ACHN (cell line): ENCODE data around the gene PROSER3.
"Not testable (repeated sequence)": the region's sequence is repeated elsewhere in the genome, so short reads cannot be mapped to it uniquely, and the experiment has no call there.

Experiments
- DNase-seq: peaks from one replicate; pipeline ENCODE4 v3.0.0-alpha.2; 2015
- in situ Hi-C: cut with HindIII; loops from 2 replicates; pipeline ENCODE4 v1.10.0; 2017; ENCODE audit warnings: low sequenced_read_pairs, low pct_ligation_motif_present, low pct_unique_long_range_greater_than_20kb

Gene PROSER3

DNA sequence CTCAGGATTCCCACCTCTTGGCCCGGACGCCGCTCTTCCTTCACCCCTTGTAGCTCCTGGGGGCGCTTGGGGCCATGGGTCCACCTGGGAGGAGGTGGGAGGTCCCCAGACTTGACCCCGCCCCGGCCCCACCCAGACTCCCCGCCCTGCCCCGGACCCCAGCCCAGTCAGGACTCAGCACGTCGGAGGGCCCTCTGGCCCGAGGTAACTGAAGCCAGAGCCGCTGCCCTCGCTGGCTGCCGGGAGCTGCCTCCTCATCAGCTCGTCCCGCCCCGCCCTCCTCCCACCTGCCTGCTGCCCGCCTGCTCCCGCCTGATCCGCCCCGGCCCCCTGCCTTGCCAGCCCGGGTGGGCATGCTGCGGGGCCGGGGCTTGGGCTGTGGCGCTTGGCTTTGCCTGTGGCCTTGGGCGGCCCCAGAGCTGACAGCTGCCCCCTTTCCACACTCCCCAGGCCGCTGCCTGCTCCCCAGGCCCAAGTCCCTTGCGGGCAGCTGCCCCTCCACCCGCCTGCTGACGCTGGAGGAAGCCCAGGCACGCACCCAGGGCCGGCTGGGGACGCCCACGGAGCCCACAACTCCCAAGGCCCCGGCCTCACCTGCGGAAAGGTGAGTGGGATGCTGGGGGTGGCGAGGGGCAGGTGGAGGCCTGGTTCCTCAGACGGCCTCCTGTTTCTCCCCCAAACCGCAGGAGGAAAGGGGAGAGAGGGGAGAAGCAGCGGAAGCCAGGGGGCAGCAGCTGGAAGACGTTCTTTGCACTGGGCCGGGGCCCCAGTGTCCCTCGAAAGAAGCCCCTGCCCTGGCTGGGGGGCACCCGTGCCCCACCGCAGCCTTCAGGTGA is 26.7 kb downstream of the PROSER3 start:
- DNase-seq, result no peak

DNA sequence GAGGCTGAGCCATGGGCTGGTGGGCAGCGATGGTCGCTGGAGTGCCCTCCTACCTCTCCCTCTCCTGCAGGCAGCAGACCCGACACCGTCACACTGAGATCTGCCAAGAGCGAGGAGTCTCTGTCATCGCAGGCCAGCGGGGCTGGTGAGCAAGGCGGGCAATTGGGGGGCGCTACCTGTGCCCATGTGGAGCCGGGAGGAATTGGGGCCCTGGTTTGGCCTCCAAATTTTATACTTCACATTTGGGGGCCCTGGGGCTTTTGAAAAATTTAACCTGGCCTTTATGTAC is 27.3 kb downstream of the PROSER3 start:
- no peak for DNase-seq
- in situ Hi-C loops, result no loop called here

More for the DNA sequence above, 26.7 kb downstream of the PROSER3 start:
- in situ Hi-C loops, result no loop called here

DNA sequence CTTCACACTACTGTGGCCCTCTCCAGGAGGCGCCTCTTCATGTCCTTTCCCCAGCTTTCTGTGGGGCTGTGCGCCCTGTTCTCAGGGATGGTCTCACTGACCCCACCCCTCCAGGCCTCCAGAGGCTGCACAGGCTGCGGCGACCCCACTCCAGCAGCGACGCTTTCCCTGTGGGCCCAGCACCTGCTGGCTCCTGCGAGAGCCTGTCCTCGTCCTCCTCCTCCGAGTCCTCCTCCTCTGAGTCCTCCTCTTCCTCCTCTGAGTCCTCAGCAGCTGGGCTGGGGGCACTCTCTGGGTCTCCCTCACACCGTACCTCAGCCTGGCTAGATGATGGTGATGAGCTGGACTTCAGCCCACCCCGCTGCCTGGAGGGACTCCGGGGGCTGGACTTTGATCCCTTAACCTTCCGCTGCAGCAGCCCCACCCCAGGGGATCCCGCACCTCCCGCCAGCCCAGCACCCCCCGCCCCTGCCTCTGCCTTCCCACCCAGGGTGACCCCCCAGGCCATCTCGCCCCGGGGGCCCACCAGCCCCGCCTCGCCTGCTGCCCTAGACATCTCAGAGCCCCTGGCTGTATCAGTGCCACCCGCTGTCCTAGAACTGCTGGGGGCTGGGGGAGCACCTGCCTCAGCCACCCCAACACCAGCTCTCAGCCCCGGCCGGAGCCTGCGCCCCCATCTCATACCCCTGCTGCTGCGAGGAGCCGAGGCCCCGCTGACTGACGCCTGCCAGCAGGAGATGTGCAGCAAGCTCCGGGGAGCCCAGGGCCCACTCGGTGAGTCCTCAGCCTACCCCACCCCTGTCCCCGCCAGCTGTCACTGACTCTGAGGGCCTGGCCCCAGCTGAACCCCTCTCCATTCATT is 28.6 kb downstream of the PROSER3 start:
- no peak for DNase-seq
- in situ Hi-C loops, result no loop called here

DNA sequence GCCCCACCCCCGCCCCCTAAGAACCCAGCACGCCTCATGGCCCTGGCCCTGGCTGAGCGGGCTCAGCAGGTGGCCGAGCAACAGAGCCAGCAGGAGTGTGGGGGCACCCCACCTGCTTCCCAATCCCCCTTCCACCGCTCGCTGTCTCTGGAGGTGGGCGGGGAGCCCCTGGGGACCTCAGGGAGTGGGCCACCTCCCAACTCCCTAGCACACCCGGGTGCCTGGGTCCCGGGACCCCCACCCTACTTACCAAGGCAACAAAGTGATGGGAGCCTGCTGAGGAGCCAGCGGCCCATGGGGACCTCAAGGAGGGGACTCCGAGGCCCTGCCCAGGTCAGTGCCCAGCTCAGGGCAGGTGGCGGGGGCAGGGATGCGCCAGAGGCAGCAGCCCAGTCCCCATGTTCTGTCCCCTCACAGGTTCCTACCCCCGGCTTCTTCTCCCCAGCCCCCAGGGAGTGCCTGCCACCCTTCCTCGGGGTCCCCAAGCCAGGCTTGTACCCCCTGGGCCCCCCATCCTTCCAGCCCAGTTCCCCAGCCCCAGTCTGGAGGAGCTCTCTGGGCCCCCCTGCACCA is 29.3 kb downstream of the PROSER3 start:
- in situ Hi-C loops, result no loop called here
- DNase-seq, result no peak

DNA sequence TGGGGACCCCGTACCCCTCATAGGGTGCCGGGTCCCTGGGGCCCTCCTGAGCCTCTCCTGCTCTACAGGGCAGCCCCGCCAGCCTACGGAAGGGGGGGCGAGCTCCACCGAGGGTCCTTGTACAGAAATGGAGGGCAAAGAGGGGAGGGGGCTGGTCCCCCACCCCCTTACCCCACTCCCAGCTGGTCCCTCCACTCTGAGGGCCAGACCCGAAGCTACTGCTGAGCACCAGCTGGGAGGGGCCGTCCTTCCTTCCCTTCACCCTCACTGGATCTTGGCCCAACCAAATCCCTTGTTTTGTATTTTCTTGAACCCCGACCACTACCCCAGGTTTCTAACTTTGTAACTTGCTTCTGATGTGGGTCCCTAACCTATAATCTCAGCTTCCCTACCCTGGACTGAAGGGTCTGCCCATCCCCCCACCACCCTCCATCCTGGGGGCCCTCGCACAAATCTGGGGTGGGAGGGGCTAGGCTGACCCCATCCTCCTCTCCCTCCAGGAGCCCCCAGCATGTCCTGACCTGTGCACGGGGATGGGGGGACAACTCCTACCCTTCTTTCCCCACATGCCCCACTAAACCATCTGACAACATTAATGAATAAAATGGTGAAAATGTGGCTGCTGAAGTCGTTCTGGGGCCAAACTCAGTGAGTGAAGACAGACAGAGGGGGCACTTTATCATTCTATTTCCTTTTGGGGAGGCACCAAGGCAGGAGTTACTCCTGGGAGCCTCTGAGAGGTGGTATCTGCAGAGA is 30.4 kb downstream of the PROSER3 start:
- no peak for DNase-seq
- in situ Hi-C loops, result no loop called here

DNA sequence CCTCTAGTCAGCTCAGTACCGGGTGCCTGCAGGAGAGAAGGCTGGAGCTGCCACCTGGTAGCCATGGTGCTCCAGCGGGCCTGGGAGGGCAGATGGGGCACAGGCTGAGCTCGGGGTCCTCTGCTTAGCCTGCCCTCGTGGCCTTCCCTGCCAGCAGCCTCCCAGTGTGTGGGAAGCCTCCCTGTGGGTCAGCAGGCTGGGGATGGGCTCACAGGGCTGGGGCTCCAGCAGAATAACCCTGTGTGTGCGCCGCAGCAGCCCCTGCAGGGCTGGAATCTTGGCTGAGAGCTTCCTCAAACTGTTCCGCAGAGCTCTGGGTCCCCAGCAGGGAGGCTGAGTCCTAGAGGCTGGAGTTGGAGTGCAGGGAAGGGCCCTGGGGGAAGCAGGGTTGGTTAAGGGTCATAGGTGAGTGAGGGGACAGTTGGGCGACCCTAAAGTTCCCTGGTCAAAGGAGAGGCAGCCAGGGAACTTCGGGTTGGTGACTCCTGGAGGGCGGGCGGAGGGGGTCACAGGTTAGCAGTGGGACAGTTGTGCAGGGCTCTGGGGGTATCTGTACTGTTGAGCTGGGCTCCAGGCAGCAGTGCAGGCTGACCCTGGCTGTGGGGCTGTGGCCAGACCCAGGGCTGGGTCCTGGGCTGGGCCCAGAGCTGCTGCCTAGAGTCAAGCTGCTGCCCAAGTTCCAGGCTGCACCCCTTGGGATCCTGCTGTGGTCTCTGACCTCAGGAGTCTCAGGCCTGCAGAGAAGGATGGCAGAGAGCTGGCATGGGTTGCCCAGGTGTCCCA is 31.4 kb downstream of the PROSER3 start:
- in situ Hi-C loops, result no loop called here
- DNase-seq, result no peak

DNA sequence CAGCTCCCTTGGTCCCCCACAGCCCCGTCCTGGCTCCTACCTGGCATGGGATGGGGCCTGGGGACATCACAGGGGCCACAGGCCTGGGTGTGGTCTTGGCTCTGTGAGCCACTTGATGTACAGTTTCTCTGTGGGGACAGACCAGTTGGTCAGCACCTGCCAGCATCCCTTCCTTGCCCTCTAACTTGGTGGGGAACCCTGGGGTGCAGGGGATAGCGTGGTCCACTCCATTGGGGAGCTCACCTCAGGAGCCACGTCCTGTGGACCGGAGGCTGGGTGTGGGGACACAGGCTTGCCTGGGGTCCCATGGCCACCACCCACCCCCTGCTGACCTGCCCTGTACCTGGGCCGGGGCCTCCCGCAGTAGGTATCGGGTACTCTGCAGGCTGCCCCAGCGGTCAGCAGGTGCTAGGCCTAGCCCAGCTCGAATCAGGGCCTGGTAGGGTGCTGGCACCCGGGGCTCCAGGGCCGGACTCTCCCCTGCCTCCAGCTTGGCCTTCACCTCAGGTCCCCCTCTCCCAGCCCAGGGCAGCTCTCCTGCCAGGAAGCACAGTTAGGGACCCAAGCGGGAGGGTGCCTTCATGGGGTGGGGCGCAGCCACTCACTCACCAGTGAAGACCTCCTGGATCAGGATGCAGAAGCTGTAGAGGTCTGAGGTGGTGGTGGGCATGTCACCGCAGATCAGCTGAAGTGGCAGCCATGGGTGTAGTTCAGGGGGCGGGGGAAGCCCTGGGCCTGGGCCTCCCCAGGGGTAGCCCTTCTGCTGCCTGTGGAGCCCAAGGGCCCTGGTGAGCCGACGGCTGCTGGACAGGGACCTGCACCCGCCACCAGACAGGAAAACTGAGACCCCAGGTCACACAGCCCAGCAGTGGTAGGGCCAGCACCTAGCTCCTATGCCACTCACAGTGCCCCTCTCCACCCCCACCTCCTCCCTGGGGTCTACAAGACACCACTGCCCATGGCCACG is 32.3 kb downstream of the PROSER3 start:
- in situ Hi-C loops, result no loop called here
- no peak for DNase-seq

DNA sequence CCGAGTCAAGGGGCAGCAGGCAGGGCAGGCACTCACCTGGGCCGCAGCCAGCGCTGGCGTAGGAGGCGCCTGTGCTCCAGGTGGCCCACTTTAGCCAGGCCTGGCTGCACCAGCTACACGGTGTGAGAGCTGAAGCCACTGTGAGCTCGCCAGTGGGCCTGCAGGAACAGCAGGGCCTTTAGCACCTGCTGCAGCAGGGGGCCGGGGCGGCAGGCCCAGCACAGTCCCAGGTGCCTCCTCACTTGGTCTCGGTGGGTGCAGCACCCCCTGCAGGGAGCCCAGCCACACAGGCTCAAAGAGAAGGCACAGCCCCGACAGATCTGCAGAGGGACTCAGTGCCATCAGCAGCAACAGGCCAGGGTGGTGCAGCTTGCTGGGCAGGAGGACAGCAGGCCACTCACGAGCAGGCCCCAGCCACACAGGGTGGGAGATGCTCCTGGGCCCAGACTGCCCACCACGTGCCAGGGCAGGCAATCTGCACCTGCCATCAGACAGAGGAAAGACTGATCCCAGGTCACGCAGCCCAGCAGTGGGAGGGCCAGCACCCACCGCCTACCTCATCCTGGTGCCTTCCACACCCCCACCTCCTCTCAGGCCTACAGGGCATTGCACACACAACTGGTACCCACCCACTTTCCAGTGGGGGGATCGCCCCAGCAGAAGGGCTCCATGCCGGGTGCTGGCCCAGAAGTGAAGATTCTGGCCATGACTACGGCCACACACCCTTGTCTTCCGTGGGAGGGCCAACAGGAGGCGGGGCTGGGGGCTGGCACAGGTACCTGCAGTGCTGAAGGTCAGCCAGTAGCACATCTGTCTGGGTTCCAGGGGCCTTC is 33.2 kb downstream of the PROSER3 start:
- DNase-seq, result no peak
- in situ Hi-C loops, result no loop called here

DNA sequence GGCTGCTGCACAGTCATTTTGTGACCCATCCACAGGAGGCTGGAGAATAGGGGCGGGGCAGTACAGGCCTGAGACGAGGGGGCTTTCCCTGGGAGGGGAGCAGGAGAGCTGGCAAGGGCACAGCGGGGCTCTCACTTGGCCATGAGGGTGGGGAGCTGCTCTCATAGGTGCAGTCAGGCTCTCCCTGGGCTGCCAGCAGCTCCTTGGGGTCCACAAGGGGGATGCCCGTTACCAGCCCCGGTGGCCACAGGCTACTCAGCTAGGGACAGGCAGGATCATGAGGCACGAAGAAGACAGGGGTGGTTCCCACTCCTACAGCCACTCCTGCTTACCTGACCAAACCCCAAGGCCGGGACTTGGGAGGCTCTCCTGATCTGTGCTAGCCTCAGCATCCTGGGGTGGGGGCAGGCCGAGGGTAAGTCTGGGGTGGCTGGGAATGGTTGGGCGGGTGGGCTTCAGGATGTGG is 33.9 kb downstream of the PROSER3 start:
- in situ Hi-C loops, result no loop called here
- DNase-seq, result no peak

DNA sequence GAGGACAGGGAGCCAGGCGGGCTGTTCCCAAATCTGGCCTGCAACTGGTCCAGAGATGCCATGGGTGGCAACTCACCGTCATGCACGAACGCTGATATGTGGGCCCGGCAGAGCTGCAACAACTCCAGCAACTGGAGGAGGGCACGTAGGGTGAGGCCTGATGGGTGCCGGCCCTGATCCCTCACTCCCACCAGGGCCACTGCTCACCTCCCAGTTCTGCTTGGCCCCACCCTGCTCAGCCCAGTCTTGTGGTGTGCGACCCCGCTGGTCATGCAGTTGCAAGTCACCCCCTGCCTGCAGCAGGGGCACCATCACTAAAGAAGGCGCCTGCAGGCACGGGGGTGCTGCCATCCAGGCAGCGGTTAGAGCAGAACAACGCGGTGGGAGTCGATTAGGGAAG is 34.3 kb downstream of the PROSER3 start:
- no peak for DNase-seq
- in situ Hi-C loops, result no loop called here

DNA sequence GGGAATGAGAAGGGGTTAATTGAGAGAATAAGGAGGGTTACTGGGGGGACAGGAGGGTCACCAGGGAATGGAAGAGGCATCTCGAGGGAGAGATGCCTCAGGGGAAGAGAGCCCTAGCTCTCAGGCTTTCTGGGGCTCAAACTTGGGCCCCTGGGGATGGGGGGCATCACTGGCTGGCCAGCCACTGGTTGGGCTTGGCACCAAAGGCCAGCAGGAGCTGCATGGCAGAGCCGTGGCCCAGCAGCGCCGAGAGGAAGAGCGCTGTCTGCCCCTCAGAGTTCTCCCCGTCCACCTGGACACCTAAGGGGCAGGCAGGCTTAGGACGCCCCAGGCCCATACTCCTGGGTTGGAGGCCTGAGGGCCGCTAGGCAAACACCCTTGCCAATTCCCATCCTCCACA is 34.9 kb downstream of the PROSER3 start:
- DNase-seq, result no peak
- in situ Hi-C loops, result no loop called here

DNA sequence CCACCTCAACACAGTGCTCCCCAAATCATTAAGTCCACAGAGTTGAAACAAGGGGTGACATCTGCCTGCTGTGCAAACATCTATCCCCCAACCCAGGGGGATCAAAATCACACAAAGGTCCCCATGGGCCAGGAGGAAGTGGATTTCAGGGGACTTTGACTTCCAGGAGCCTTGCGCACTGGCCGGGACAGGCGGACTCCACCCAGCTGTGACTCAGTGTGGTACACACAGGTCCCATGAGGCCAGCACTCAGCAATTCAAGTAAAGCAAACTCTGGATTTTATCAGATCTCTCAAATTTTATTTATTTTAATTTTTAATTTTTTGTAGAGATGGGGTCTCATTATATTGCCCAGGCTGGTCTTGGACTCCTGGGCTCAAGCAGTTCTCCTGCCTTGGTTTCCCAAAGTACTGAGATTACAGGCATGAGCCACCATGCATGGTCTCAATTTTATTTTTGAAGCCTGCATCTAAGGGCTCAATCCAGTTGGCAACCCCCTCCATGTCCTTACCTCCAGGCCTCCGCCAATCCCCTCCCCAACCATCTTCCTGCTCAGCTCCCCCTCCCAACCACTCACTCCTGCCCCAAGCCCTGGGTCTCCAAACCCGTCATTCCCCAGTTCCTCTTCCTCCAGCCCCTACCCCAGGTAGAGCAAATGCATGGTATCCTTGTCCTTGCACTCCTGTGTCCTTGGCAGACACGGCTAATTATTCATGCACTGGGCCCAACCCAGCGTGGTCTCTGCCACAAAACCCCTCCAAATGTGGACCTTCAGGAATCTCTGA is 35.6 kb downstream of the PROSER3 start:
- DNase-seq, result no peak
- in situ Hi-C loops, result no loop called here

DNA sequence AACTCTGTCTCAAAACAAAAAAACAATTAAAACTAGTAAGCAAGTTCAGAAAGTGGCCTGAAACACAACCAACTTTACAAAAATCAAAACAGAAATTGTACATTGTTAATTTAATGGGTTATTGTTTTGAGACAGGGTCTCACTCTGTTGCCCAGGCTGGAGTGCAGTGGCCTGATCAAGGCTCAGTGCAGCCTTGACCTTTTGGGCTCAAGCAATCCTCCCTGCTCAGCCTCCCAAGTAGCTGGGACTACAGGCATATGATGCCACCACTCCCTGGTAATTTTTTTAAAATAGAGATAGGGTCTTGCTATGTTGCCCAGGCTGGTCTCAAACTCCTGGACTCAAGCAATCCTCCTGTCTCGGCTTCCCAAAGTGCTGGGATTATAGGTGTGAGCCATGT is 37.6 kb downstream of the PROSER3 start:
- DNase-seq, in situ Hi-C loops: not testable (repeated sequence)

DNA sequence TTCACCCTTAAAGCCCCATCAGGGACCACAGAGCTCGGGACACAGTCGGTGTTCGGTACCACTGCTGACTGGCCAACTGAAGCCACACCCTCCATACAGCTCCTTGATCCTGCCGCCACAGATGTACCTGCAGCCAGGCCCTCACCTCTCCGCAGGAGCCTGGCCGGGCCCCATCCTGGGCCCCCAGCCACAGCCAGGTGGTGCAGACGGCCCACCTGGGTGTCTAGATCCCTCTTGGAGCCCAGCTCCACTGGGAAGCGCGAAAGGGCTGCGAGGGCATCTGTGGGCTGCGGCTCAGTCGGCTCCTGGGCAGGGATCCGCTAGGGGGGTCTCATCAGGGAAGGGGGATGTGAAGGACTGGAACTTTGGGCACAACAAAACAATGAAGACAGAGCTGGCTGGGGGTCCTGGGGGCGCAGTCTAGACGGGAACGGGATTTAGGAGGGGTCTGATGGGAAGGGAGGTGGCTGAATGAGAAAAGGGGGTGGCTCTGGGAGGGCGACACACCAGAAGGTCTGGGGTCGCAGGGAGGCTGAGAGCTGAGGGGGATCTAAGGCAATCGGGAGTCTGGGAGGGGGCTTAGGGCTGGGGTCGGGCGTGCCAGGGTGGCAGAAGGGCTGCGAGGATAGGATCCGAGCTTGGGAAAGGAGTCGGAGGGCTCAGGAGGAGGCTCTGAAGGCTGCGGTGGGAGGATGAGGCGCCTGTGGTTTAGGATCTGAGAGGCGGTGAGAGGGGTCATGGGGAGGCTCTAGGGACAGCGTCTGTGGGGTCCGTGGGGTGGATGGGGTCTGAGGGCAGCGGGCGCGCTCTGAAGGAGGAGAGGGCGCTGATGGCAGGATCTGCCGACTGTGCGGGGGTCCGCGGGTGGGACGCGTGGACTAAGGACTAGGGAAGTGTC is 38.9 kb downstream of the PROSER3 start:
- in situ Hi-C loops, result no loop called here
- no peak for DNase-seq

DNA sequence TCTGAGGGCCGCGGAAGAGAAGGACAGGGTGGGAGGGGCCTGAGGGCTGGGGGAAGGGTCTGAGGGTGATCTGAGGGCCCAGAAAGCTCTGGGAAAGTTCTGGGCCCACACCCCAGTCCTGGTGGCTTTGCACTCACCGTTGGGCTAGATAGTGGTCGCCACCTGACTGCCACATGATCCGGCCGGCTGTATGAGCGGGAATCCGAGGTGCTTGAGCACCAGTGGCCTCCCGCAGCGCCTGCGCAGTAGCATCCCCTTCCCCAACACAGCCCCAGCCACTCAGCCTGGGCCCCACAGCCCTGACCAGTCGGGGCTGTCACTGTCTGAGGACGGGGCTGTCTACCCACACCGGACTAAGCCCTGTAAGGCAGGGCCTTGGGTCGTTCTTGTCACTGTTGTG is 39.7 kb downstream of the PROSER3 start:
- in situ Hi-C loops, result no loop called here
- DNase-seq, result no peak
